Liver (tissue), 9 donors: ENCODE measurements around the gene TEAD2. TPM values are rescaled to one million over a fixed set of nuclear protein-coding genes. Genes with fewer than 3 reads are reported as not detected.

ENCODE experiments used
- DNase-seq: peaks from one replicate; pipeline ENCODE4 v3.0.0-alpha.2; 2017; ENCODE audit warnings: low spot score
- H3K27ac ChIP-seq, 2 donors: one replicate each; pipeline ENCODE4 v1.7.0; 2013; ENCODE audit warnings: inconsistent platforms in 2 of 2, low read length in 2 of 2, control low read depth in 1 of 2, low read depth in 1 of 2, mild to moderate bottlenecking in 1 of 2
- H3K27me3 ChIP-seq, 4 donors: one replicate each; pipeline versions ENCODE4 v1.6.1 to v1.7.0; 2013; ENCODE audit warnings: low read length in 3 of 4, inconsistent platforms in 1 of 4, mild to moderate bottlenecking in 1 of 4, moderate library complexity in 1 of 4; ENCODE audit not compliant: control insufficient read depth in 4 of 4, insufficient read depth in 4 of 4
- H3K36me3 ChIP-seq, 4 donors: one replicate each; pipeline versions ENCODE4 v1.6.1 to v1.7.0; 2013; ENCODE audit warnings: low read length in 3 of 4, mild to moderate bottlenecking in 3 of 4, low read depth in 1 of 4, moderate library complexity in 1 of 4; ENCODE audit not compliant: control insufficient read depth in 4 of 4, insufficient read depth in 3 of 4
- H3K4me1 ChIP-seq, 4 donors: one replicate each; pipeline versions ENCODE4 v1.6.1 to v1.7.0; 2013; ENCODE audit warnings: low read length in 3 of 4, mild to moderate bottlenecking in 3 of 4, moderate library complexity in 1 of 4; ENCODE audit not compliant: control insufficient read depth in 4 of 4, insufficient read depth in 4 of 4
- H3K4me3 ChIP-seq, 3 donors: one replicate each; pipeline versions ENCODE4 v1.6.1 to v1.7.0; 2013; ENCODE audit warnings: low read length in 3 of 3, control low read depth in 1 of 3, low read depth in 1 of 3, mild to moderate bottlenecking in 1 of 3
- H3K9ac ChIP-seq, 2 donors: one replicate each; pipeline ENCODE4 v1.7.0; 2013; ENCODE audit warnings: low read length in 2 of 2, mild to moderate bottlenecking in 2 of 2, moderate library complexity in 2 of 2, control low read depth in 1 of 2, low read depth in 1 of 2
- H3K9me3 ChIP-seq, 4 donors: one replicate each; pipeline versions ENCODE4 v1.6.1 to v1.7.0; 2013; ENCODE audit warnings: low read length in 3 of 4; ENCODE audit not compliant: control insufficient read depth in 4 of 4
- ATF3 ChIP-seq: IDR thresholded peaks from 2 replicates; pipeline ENCODE4 v1.6.1; 2016; ENCODE audit warnings: antibody characterized with exemption
- CTCF ChIP-seq: fragments of 150-350 bp; IDR thresholded peaks from 2 replicates; pipeline ENCODE4 v1.5.1; 2017; ENCODE audit warnings: improper control_type of control experiment, low read depth, low read length; ENCODE audit not compliant: missing input control
- FOXA2 ChIP-seq: IDR thresholded peaks from 2 replicates; pipeline ENCODE4 v1.6.1; 2016; ENCODE audit warnings: antibody characterized with exemption
- GABPA ChIP-seq, 2 donors: IDR thresholded peaks in 1 of 2; conservative IDR thresholded peaks in 1 of 2; 2 replicates each; pipeline ENCODE4 v1.6.1; 2016; ENCODE audit warnings: antibody characterized with exemption in 2 of 2, mild to moderate bottlenecking in 1 of 2, moderate library complexity in 1 of 2
- MAX ChIP-seq: IDR thresholded peaks from 2 replicates; pipeline ENCODE4 v1.6.1; 2016; ENCODE audit warnings: antibody characterized with exemption
- NR2F2 ChIP-seq: IDR thresholded peaks from 2 replicates; pipeline ENCODE4 v1.6.1; 2016; ENCODE audit warnings: antibody characterized with exemption
- REST ChIP-seq: IDR thresholded peaks from 2 replicates; pipeline ENCODE4 v1.6.1; 2016; ENCODE audit warnings: antibody characterized with exemption, mild to moderate bottlenecking
- RXRA ChIP-seq, 2 donors: IDR thresholded peaks; 2 replicates each; pipeline ENCODE4 v1.6.1; 2017 to 2018; ENCODE audit warnings: antibody characterized with exemption in 2 of 2, mild to moderate bottlenecking in 1 of 2
- SP1 ChIP-seq: IDR thresholded peaks from 2 replicates; pipeline ENCODE4 v1.6.1; 2018; ENCODE audit warnings: antibody characterized with exemption, mild to moderate bottlenecking
- TAF1 ChIP-seq: conservative IDR thresholded peaks from 2 replicates; pipeline ENCODE4 v1.6.1; 2016; ENCODE audit warnings: antibody characterized with exemption, mild to moderate bottlenecking
- WGBS: extraction: QIAGEN DNeasy Blood & Tissue Kit; methylation state at CpG from one replicate; pipeline ENCODE4 v1.1.7; 2013; 5-methylcytosine and 5-hydroxymethylcytosine counted together
- polyA plus RNA-seq, 2 donors: library from polyadenylated mRNA; stranded (reverse) in 1 of 2; unstranded in 1 of 2; fragments of 200-250 nt in 1 of 2; fragments of >200 nt in 1 of 2; fragmentation: Nextera tagmentation in 1 of 2; extraction: Ambion mirVana in 1 of 2; gene quantifications; one replicate each; pipeline versions ENCODE4 v1.2.1 to v1.2.3, GENCODE V29; 2013 to 2015
- total RNA-seq, 2 donors: library from RNA; depleted of rRNA; stranded (reverse); fragments of >200 nt; gene quantifications; one replicate each; pipeline ENCODE4 v1.2.3, GENCODE V29; 2014
- donor health status: healthy.
- donor health status: healthy.
- donor health status: healthy.
- donor health status: healthy.
- donor health status: healthy.

TEAD2 gene
- total and polyA plus RNA-seq, 4 donors: 3.3 to 8.1 (median 4.4) TPM

GRCh38 chr19:49340865-49341718 lies 21.1 kb downstream of the TEAD2 start:
- TF ChIP-seq RXRA (IDR thresholded peaks at IDR 0.05) (no peak), TAF1 (no peak), REST (no peak), MAX (no peak), NR2F2 (no peak)
- H3K9ac ChIP-seq: no peak overlapping the region
- H3K4me3 ChIP-seq: no peak overlapping the region
- no peaks in the 10 kb centered on the region for H3K9me3 ChIP-seq
- H3K27ac ChIP-seq: peak overlapping the region in 1 of 2 donors; percentile 95
- peaks cover 2 to 24% (median 11%) of the 10 kb centered on the region in 4 donors for H3K4me1 ChIP-seq
- no peaks in the 10 kb centered on the region for H3K27me3 ChIP-seq
- peaks cover 0 to 5% (median 2%) of the 10 kb centered on the region in 4 donors for H3K36me3 ChIP-seq
- WGBS: 96% methylated on average over 11 of the region's 11 CpGs
- no peak for DNase-seq

- H3K9me3 ChIP-seq: no peaks in the 10 kb centered on the region
- TF ChIP-seq GABPA (IDR thresholded peaks at IDR 0.05 in 1 of 2, conservative IDR thresholded peaks at IDR 0.05 in 1 of 2) (no peak), FOXA2 (no peak), CTCF (no peak), ATF3 (no peak), MAX (peak; percentile 50), NR2F2 (no peak), SP1 (no peak), REST (no peak)
- WGBS: 9% methylated on average over 36 of the region's 36 CpGs
- no peaks in the 10 kb centered on the region for H3K27me3 ChIP-seq
- peak overlapping the region; percentile 88 to 95 for H3K27ac ChIP-seq
- H3K9ac ChIP-seq: peak overlapping the region in 1 of 2 donors; percentile 51
- H3K4me1 ChIP-seq: peaks cover 2 to 24% (median 11%) of the 10 kb centered on the region in 4 donors
- H3K36me3 ChIP-seq: peaks cover 0 to 5% (median 2%) of the 10 kb centered on the region in 4 donors
- DNase-seq: peak; percentile 79
- H3K4me3 ChIP-seq: peak overlapping the region; percentile 47 to 61 (median 53)
These were observed 21.9 kb downstream of the TEAD2 start for GRCh38 chr19:49340069-49340864.
